Lung (tissue), 12 donors: ENCODE measurements around the gene PCBP3. TPM values are rescaled to one million over a fixed set of nuclear protein-coding genes. Genes with fewer than 3 reads are reported as not detected.

Source experiments
- ATAC-seq: fragments of 200-7000 bp; cut with Tn5 transposase; one replicate; pipeline ENCODE4 v1.9.1; 2020; ENCODE audit warnings: moderate number of reproducible peaks; ENCODE audit not compliant: insufficient read depth, low FRiP score
- DNase-seq, 3 donors: peaks; one replicate each; pipeline ENCODE4 v3.0.0-alpha.2; 2013 to 2017
- H3K27ac ChIP-seq, 2 donors: one replicate each; pipeline ENCODE4 v1.5.1; 2013; ENCODE audit warnings: mild to moderate bottlenecking in 2 of 2, moderate library complexity in 2 of 2, control low read depth in 1 of 2, inconsistent platforms in 1 of 2, low read depth in 1 of 2, low read length in 1 of 2
- H3K27me3 ChIP-seq, 3 donors: one replicate each; pipeline ENCODE4 v1.5.1; 2013; ENCODE audit warnings: low read length in 2 of 3; ENCODE audit not compliant: control insufficient read depth in 3 of 3, insufficient read depth in 3 of 3
- H3K36me3 ChIP-seq, 4 donors: one replicate each; pipeline ENCODE4 v1.5.1; 2013; ENCODE audit warnings: low read length in 4 of 4, mild to moderate bottlenecking in 1 of 4, moderate library complexity in 1 of 4; ENCODE audit not compliant: control insufficient read depth in 4 of 4, insufficient read depth in 4 of 4
- H3K4me1 ChIP-seq, 5 donors: one replicate each; pipeline ENCODE4 v1.5.1; 2013; ENCODE audit warnings: low read length in 5 of 5, mild to moderate bottlenecking in 2 of 5, moderate library complexity in 1 of 5; ENCODE audit not compliant: control insufficient read depth in 5 of 5, insufficient read depth in 5 of 5
- H3K4me3 ChIP-seq: one replicate; pipeline ENCODE4 v1.5.1; 2013; ENCODE audit warnings: mild to moderate bottlenecking, control low read depth, moderate library complexity
- H3K9ac ChIP-seq, 2 donors: one replicate each; pipeline ENCODE4 v1.5.1; 2013; ENCODE audit warnings: low read length in 2 of 2, control low read depth in 1 of 2; ENCODE audit not compliant: insufficient read depth in 1 of 2
- H3K9me3 ChIP-seq, 4 donors: one replicate each; pipeline ENCODE4 v1.5.1; 2013; ENCODE audit warnings: low read length in 3 of 4, mild to moderate bottlenecking in 1 of 4, moderate library complexity in 1 of 4; ENCODE audit not compliant: control insufficient read depth in 4 of 4, insufficient read depth in 3 of 4
- CTCF ChIP-seq: IDR thresholded peaks from 2 replicates; pipeline ENCODE4 v1.5.1; 2012; ENCODE audit warnings: mild to moderate bottlenecking; ENCODE audit errors: control extremely low read depth, extremely low read depth
- WGBS, 2 donors: extraction: QIAGEN DNeasy Blood & Tissue Kit; methylation state at CpG; one replicate each; pipeline ENCODE4 v1.1.7; 2013; 5-methylcytosine and 5-hydroxymethylcytosine counted together
- polyA plus RNA-seq, 2 donors: library from polyadenylated mRNA; stranded (reverse); fragments of 200-250 nt; gene quantifications; one replicate each; pipeline ENCODE4 v1.2.1, GENCODE V29; 2013
- total RNA-seq, 2 donors: library from RNA; depleted of rRNA in 1 of 2; stranded (reverse); fragments of >200 nt in 1 of 2; gene quantifications; one replicate each; pipeline ENCODE4 v1.2.1, GENCODE V29; 2014 to 2021
- donor health status: control.
- donor health status: control.
- donor health status: Bipolar disorder and iron deficiency.
- donor health status: healthy.
- donor health status: DM: yes; HTN: yes; CAD: no.

PCBP3 gene
- total and polyA plus RNA-seq, 4 donors, result 1.6 to 8.2 (median 3.1) TPM

GRCh38 chr21:45863267-45863666, 219.7 kb downstream of the PCBP3 start:
- Histone ChIP-seq H3K9ac (no peak overlapping the region), H3K27ac (no peak overlapping the region), H3K36me3 (no peaks in the 10 kb centered on the region), H3K27me3 (no peaks in the 10 kb centered on the region), H3K4me3 (no peak overlapping the region), H3K9me3 (peaks cover 0 to 2% (median 0%) of the 10 kb centered on the region in 4 donors), H3K4me1 (no peaks in the 10 kb centered on the region)
- no peak for TF ChIP-seq CTCF
- ATAC-seq (no peak), DNase-seq (no peak)
- whole genome bisulfite sequencing, 2 donors, result 94 to 96% methylated on average over 18 of the region's 18 CpGs

GRCh38 chr21:45863751-45864150, 220.2 kb downstream of the PCBP3 start:
- H3K4me3 ChIP-seq, result no peak overlapping the region
- H3K27ac ChIP-seq, result no peak overlapping the region
- H3K27me3 ChIP-seq, result no peaks in the 10 kb centered on the region
- 91 to 93% methylated on average over 19 of the region's 19 CpGs for WGBS, 2 donors
- no peak overlapping the region for H3K9ac ChIP-seq
- DNase-seq (no peak), ATAC-seq (no peak)
- no peaks in the 10 kb centered on the region for H3K36me3 ChIP-seq
- peaks cover 0 to 2% (median 0%) of the 10 kb centered on the region in 4 donors for H3K9me3 ChIP-seq
- no peak for TF ChIP-seq CTCF
- H3K4me1 ChIP-seq, result no peaks in the 10 kb centered on the region

- H3K9ac ChIP-seq, result no peak overlapping the region
- no peak for DNase-seq
- no peak for ATAC-seq
- H3K9me3 ChIP-seq, result peaks cover 0 to 2% (median 0%) of the 10 kb centered on the region in 4 donors
- H3K27ac ChIP-seq, result no peak overlapping the region
- no peaks in the 10 kb centered on the region for H3K27me3 ChIP-seq
- no peaks in the 10 kb centered on the region for H3K4me1 ChIP-seq
- WGBS, 2 donors, result 55 to 74% methylated on average over 5 of the region's 5 CpGs
- H3K4me3 ChIP-seq, result no peak overlapping the region
- H3K36me3 ChIP-seq, result no peaks in the 10 kb centered on the region
- no peak for TF ChIP-seq CTCF
These were observed 220.9 kb downstream of the PCBP3 start for GRCh38 chr21:45864436-45864835.
